Retinal pigment epithelial cell (primary cell): ENCODE data around the gene ZNF432.

ENCODE experiments used
- DNase-seq: peaks from one replicate; pipeline ENCODE4 v3.0.0-alpha.2; 2010; ENCODE audit warnings: low read depth
- H3K4me3 ChIP-seq: 2 replicates; pipeline ENCODE4 v1.5.1; 2011; ENCODE audit warnings: mild to moderate bottlenecking, low read length, control low read depth, moderate library complexity
- CTCF ChIP-seq: conservative IDR thresholded peaks from 2 replicates; pipeline ENCODE4 v1.5.1; 2011; ENCODE audit warnings: low read depth, low read length, control low read depth, inconsistent platforms

Gene ZNF432

GRCh38 chr19:51986309-51987291 is 62.0 kb downstream of the ZNF432 start, which contains the start of gene ZNF350:
Gene ZNF350, minus strand, starts transcription at chr19:51986840. Its CDS starts 12,480 bp downstream, at chr19:51974360.
- DNase-seq: peak; percentile 87
- peak within 1 kb of the TSS; percentile 99 for H3K4me3 ChIP-seq
- TF ChIP-seq CTCF: no peak

DNA sequence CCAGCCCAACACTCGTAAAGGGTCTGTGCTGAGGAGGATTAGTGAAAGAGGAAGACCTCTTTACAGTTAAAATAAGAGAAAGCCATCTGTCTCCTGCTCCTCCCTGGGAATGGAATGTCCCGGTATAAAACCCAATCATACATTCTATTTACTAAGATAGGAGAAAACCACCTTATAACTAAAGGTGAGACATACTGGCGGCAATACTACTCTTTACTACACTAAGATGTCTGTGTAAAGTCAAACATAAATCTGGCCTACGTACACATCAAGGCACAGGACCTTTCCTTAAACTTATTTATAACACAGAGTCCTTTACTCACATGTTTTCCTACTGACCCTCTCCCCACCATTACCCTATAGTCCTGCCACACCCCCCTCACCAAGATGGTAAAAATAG is 65.3 kb downstream of the ZNF432 start:
- TF ChIP-seq CTCF: no peak
- no peak for DNase-seq
- H3K4me3 ChIP-seq: no peak overlapping the region
